Activated CD4-positive, alpha-beta T cell treated with anti-CD3 and anti-CD28 coated beads for 36 hours (primary cell): ENCODE data around the gene PSMG3. TPM values are rescaled to one million over a fixed set of nuclear protein-coding genes. Genes with fewer than 3 reads are reported as not detected.

Source experiments
- ATAC-seq: fragments of 200-7000 bp; cut with Tn5 transposase; one replicate; pipeline ENCODE4 v1.10.0; 2021; ENCODE audit warnings: mild to moderate bottlenecking, moderate library complexity
- CTCF ChIA-PET: fragments of 350-600 bp; sonication (Branson Sonifier 250); formaldehyde crosslinking; loops from one replicate; lab custom pipeline; 2021; ENCODE audit warnings: antibody characterized with exemption; lab: Charles Lee
- POLR2A ChIA-PET: fragments of 350-600 bp; sonication (Branson Sonifier 250); formaldehyde crosslinking; loops from one replicate; lab custom pipeline; 2021; ENCODE audit warnings: antibody characterized with exemption, inconsistent platforms; lab: Charles Lee
- DNase-seq: peaks from one replicate; pipeline ENCODE4 v3.0.0-alpha.2; 2020
- H3K27ac Mint-ChIP-seq: one replicate; pipeline ENCODE4 v1.8.0; 2021; ENCODE audit warnings: mixed read lengths
- H3K27me3 Mint-ChIP-seq: one replicate; pipeline ENCODE4 v1.8.0; 2021; ENCODE audit warnings: mixed read lengths
- H3K36me3 Mint-ChIP-seq: one replicate; pipeline ENCODE4 v1.8.0; 2021; ENCODE audit warnings: low read depth, mixed read lengths
- H3K4me1 Mint-ChIP-seq: one replicate; pipeline ENCODE4 v1.8.0; 2021; ENCODE audit warnings: mixed read lengths
- H3K4me3 Mint-ChIP-seq: one replicate; pipeline ENCODE4 v1.8.0; 2021; ENCODE audit warnings: mild to moderate bottlenecking, moderate library complexity, mixed read lengths
- H3K9me3 Mint-ChIP-seq: one replicate; pipeline ENCODE4 v1.8.0; 2021; ENCODE audit warnings: low read depth, mixed read lengths
- intact Hi-C, 2 experiments: fragments of 100-400 bp; cut with DNase I in 1 of 2; cut with micrococcal nuclease in 1 of 2; formaldehyde crosslinking; loops; one replicate each; pipeline versions ENCODE4 v1.14.2 to v1.15.1; 2022 to 2024; cut with DNase I, micrococcal nuclease
- total RNA-seq, 2 experiments: library from RNA; stranded (reverse); gene quantifications; one replicate each; pipeline ENCODE4 v1.2.3, GENCODE V29; 2021

The PSMG3 gene
- total RNA-seq, 2 experiments from 2014 or later = 21.4 to 33.0 TPM

DNA sequence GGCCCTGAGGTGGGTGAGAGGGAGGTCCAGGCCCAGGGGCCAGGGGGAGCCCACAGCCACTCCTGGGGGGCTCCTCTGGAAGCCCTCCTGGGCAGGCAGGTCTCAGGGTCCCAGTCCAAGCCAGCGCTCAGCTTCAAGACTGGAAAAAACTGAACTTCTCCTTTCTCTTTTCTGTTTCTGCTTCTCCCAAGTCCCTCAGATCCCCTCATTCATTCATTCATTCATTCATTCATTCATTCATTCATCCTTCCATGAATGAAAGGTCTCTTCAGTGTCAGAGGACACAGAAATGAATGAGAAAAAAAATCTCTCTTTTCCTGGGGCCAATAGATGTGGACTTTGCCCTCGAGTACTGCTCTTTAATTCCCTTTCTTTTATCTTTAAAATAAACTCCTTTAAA, 34.6 kb upstream of the PSMG3 start:
- Mint-ChIP-seq H3K9me3 (no peaks in the 10 kb centered on the region), H3K27ac (no peak overlapping the region), H3K4me1 (no peaks in the 10 kb centered on the region), H3K36me3 (no peaks in the 10 kb centered on the region), H3K27me3 (peaks cover 2% of the 10 kb centered on the region), H3K4me3 (no peak overlapping the region)
- DNase-seq = no peak
- POLR2A ChIA-PET = no interaction called here
- CTCF ChIA-PET = no interaction called here
- intact Hi-C loops = no loop called here
- no peak for ATAC-seq

DNA sequence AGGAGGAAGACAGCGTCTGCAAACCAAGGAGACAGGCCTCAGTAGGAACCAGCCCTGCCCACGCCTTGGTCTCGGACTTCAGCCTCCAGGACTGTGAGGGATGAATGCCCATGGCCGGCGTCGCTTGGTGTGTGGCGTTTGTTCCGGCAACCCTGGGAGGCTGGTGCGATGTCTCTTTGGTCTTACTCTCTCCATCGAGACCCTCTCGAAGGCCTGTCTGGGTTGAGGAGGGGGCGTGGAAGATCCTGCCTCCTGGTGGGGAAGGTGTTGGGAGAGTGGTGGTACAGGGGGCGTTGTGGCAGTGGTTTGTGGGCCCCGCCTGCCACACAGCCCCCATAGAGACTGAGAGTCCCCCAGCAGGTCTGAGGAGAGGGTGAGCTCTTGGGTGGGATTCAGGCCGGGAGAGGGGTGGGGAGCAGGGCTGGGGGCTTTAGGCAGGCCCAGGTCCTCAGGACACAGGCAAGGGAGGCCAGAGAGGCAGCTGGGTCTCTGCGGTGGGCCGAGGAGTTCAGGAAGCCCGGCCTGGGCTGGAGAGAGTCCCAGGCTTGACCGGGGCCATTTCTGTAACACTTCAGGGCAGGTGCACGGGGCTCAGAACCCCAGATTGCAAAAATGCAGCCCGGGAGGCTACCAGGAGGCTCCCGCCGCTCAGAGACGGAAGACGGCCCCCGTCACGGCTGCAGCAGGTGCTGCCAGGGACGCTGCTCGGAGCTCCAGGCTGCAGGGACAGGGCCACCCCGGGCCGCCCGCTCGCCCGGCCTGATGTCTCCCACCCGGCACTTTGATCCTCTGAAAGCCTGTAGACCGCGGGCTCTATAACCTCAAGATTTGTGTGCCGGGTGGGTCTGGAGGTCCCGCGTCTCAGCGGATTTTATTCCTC, 33.8 kb upstream of the PSMG3 start:
- CTCF ChIA-PET = interaction anchor here (0.6 kb wide), 1 partner anchor 738 kb away, joined by 3 read pairs; no protein-coding TSS in a partner anchor

DNA sequence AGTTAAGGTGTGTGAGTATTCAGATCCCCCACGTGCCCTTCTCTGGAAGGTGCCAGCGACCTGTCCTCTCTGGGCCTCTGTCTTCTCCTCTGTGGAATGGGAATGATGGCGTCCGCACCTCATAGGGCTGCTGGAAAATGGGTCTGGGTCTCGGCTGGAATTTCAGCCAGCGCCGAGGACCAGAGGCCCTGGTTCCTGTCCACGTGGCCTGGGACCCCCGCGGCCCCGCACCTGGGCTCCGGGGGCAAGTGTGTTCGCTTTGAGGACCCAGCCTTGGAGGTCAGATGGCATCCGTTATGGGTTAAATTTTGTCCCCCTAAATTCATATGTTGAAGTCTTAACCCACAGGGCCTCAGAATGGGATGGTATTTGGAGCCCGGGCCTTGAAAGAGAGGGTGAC, 32.6 kb upstream of the PSMG3 start:
- ATAC-seq (no peak), DNase-seq (no peak)
- no peaks in the 10 kb centered on the region for H3K9me3 Mint-ChIP-seq
- H3K27me3 Mint-ChIP-seq = peaks cover under 1% of the 10 kb centered on the region
- no peak overlapping the region for H3K27ac Mint-ChIP-seq
- no peak overlapping the region for H3K4me3 Mint-ChIP-seq
- intact Hi-C loops = no loop called here
- ChIA-PET CTCF (no interaction called here), POLR2A (no interaction called here)
- no peaks in the 10 kb centered on the region for H3K36me3 Mint-ChIP-seq
- H3K4me1 Mint-ChIP-seq = no peaks in the 10 kb centered on the region

More for the DNA sequence above, 33.8 kb upstream of the PSMG3 start:
- intact Hi-C loops = no loop called here
- no peak overlapping the region for H3K4me3 Mint-ChIP-seq
- no peaks in the 10 kb centered on the region for H3K9me3 Mint-ChIP-seq
- ATAC-seq (no peak), DNase-seq (no peak)
- no peak overlapping the region for H3K27ac Mint-ChIP-seq
- H3K27me3 Mint-ChIP-seq = peaks cover 2% of the 10 kb centered on the region
- POLR2A ChIA-PET = no interaction called here
- no peaks in the 10 kb centered on the region for H3K4me1 Mint-ChIP-seq
- H3K36me3 Mint-ChIP-seq = no peaks in the 10 kb centered on the region

DNA sequence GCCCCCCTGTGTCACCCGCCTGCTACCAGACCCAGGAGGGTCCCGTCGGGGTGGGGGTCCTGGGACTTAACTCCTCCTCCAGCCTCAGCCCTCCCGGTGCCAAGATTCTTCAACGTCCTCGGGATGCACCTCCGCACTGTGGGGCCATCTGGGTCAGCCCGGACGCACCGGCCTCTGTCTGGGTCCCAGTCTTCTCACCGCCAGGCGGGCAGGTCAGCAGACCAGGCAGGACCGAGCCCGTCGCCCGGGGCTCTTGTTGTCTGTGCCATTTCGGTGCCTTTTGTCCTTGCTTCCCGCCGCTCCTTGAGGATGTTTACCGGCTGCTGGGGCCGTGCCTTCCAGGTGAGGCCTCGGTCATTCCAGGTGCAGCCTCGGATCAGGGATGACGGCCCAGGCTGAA, 32.1 kb upstream of the PSMG3 start:
- ChIA-PET POLR2A (no interaction called here), CTCF (no interaction called here)
- H3K9me3 Mint-ChIP-seq = no peaks in the 10 kb centered on the region
- H3K36me3 Mint-ChIP-seq = no peaks in the 10 kb centered on the region
- no peaks in the 10 kb centered on the region for H3K4me1 Mint-ChIP-seq
- DNase-seq (no peak), ATAC-seq (no peak)
- H3K27ac Mint-ChIP-seq = no peak overlapping the region
- H3K27me3 Mint-ChIP-seq = no peaks in the 10 kb centered on the region
- intact Hi-C loops = no loop called here
- H3K4me3 Mint-ChIP-seq = no peak overlapping the region

DNA sequence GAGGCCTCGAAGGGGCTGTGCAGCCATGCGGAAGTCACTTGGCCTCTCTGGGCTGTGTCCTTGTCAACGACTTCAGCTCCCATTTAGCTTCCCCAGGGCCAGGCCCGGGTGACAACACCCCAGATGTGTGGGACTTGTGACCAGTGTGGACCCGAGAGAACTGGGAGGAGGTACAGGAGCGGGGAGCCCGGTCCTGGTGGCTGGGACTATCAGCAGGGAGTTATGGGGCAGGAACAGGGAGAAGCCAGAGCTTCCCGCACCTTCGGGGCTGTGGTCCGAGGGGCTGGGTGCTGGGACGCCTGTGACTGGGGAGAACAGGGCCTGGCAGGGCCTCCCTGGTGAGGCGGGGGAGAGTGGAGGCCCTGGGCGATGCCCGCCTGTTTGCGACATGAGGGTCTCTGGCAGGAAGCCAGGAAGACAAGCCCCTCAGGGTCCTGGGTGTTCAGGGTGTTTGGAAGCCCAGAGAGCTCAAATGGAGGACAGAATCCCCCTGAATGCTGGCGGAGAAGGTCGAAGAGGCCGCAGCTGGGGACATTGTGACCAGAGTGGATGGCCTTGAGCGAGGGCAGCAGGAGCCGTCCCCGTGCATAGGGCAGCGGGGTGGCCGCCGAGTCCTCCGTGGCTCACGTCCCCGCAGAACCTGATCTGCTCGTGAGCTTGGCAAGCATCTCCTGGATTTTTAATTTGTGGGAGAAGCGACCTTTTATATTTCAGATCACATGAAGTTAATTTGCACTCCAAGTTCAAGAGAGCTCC, 30.0 kb upstream of the PSMG3 start:
- H3K4me3 Mint-ChIP-seq = no peak overlapping the region
- ChIA-PET CTCF (interaction anchor here (0.8 kb wide), 1 partner anchor 19 kb away, joined by 3 read pairs; no protein-coding TSS in a partner anchor), POLR2A (no interaction called here)
- no peak overlapping the region for H3K27ac Mint-ChIP-seq
- H3K4me1 Mint-ChIP-seq = no peaks in the 10 kb centered on the region
- no peak for ATAC-seq
- peaks cover 5% of the 10 kb centered on the region for H3K27me3 Mint-ChIP-seq
- no peaks in the 10 kb centered on the region for H3K9me3 Mint-ChIP-seq
- no peaks in the 10 kb centered on the region for H3K36me3 Mint-ChIP-seq
- DNase-seq = no peak
- intact Hi-C loops = no loop called here

DNA sequence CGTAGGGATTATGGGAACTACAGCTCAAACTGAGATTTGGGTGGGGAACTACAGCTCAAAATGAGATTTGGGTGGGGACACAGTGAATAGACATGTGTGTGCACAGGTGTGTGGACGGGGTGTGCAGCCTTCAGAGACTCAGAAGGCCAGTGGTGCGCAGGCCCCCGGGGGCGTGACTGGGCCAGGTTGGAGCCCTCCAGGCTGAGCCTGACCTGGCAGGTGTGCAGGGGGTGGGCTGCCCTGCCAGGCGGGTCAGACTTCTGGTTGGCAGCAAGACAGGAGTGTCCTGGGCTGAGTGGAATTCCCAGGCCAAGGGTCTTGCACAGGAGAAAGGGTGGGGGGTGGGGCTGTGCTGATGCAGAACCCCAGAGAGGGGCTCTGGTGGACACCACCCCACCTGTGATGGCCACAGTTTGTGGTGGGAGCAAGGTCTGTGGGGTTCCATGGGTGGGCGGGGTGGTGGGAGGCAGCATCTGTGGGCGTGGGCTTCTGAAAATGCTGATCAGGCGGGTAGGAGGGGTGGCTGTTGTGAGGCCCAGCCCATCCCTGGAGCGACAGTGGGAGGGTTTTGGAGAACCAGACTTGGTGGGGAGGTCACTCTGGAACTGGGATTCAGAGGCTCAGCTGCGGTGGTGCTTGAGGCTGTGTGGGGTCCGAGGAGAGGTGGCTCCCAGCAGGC, 29.3 kb upstream of the PSMG3 start:
- Mint-ChIP-seq H3K4me3 (no peak overlapping the region), H3K9me3 (no peaks in the 10 kb centered on the region), H3K27me3 (peaks cover 6% of the 10 kb centered on the region), H3K36me3 (no peaks in the 10 kb centered on the region), H3K27ac (no peak overlapping the region), H3K4me1 (no peaks in the 10 kb centered on the region)
- ATAC-seq (no peak), DNase-seq (no peak)
- ChIA-PET CTCF (interaction anchor here (0.8 kb wide), 1 partner anchor 18 kb away, joined by 3 read pairs; no protein-coding TSS in a partner anchor), POLR2A (no interaction called here)
- intact Hi-C loops = no loop called here

DNA sequence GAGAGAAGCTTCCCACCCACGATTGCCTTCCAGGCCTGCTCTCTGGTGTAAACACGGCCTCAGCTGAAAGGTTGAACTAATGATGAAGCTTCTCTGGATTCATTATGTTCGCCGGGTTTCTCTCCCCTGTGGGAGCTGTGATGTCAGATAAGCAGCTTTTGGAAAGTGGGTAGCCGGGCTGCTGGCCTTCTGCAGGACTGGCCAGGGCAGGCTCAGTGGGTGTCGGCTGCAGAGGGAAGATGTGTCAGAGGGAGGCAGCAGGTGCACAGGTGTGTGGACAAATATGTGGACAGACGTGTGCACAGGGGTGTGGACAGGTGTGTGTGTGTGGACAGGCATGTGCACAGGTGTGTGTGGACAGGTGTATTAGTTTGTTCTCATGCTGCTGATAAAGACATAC, 28.5 kb upstream of the PSMG3 start:
- Mint-ChIP-seq H3K9me3 (no peaks in the 10 kb centered on the region), H3K36me3 (no peaks in the 10 kb centered on the region), H3K4me1 (peaks cover under 1% of the 10 kb centered on the region), H3K27me3 (peaks cover 8% of the 10 kb centered on the region), H3K4me3 (no peak overlapping the region), H3K27ac (no peak overlapping the region)
- POLR2A ChIA-PET = no interaction called here
- intact Hi-C loops = no loop called here
- DNase-seq (no peak), ATAC-seq (no peak)
- CTCF ChIA-PET = interaction anchor here (0.8 kb wide), 1 partner anchor 772 kb away, joined by 3 read pairs; no protein-coding TSS in a partner anchor

DNA sequence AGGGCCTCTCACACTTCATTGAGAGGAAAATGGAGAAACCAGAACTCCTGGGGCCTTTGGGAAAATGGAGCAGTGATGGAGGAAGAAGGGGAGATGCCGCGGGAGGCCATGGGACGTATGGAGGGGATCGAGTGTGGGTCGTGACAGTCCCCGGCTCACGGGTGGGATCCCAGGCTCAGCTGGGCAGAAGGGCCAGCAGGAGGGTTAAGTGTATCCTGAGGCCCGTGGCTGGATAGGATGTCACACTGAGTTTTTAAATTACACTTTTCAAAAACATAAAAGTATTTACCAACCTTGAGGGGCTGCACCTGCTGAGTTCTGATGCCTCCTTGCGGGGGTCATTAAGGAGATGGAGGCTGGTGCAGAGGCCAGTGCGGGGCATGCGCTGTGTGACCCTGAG, 28.0 kb upstream of the PSMG3 start:
- POLR2A ChIA-PET = no interaction called here
- Mint-ChIP-seq H3K9me3 (no peaks in the 10 kb centered on the region), H3K4me3 (no peak overlapping the region), H3K4me1 (peaks cover 6% of the 10 kb centered on the region), H3K27me3 (peaks cover 13% of the 10 kb centered on the region), H3K27ac (no peak overlapping the region), H3K36me3 (no peaks in the 10 kb centered on the region)
- CTCF ChIA-PET = interaction anchor here (0.8 kb wide), 1 partner anchor 773 kb away, joined by 3 read pairs; no protein-coding TSS in a partner anchor
- DNase-seq (no peak), ATAC-seq (no peak)
- intact Hi-C loops = no loop called here

DNA sequence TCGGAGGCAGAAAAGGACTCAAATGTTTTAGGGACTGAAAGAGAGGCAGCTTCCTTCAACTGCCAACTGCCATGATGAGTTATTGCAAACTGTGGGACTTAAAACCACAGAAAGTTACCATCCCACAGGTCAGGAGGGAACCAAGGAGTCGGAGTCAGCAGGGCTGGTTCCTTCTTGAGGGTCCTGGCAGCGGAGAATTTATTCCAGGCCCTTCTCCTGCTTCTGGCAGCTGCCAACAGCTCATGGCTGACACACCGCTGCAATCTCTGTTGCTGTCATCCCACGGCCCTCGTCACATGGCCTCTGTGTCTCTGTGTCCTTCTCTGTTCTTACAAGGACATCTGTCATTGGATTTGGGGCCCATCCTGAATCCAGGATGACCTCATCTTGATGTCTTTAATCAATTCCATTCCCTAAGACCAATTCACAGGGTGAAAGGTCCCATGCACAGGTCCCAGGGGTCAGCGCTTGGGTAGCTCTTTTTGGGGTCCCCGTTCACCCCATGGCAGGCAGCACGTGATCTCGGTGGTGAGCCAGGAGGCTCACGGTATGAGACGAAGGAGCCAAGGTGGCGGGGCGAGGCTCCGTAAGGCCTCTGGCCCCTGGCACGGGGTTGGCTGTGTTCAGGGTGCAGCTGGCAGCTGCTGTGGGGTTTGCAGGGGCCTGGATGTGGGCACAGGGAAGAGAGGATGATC, 27.4 kb upstream of the PSMG3 start:
- CTCF ChIA-PET = no interaction called here
- Mint-ChIP-seq H3K36me3 (no peaks in the 10 kb centered on the region), H3K27ac (no peak overlapping the region), H3K9me3 (no peaks in the 10 kb centered on the region), H3K4me3 (no peak overlapping the region), H3K27me3 (peaks cover 18% of the 10 kb centered on the region), H3K4me1 (peaks cover 12% of the 10 kb centered on the region)
- intact Hi-C loops = no loop called here
- DNase-seq (no peak), ATAC-seq (no peak)
- POLR2A ChIA-PET = no interaction called here

DNA sequence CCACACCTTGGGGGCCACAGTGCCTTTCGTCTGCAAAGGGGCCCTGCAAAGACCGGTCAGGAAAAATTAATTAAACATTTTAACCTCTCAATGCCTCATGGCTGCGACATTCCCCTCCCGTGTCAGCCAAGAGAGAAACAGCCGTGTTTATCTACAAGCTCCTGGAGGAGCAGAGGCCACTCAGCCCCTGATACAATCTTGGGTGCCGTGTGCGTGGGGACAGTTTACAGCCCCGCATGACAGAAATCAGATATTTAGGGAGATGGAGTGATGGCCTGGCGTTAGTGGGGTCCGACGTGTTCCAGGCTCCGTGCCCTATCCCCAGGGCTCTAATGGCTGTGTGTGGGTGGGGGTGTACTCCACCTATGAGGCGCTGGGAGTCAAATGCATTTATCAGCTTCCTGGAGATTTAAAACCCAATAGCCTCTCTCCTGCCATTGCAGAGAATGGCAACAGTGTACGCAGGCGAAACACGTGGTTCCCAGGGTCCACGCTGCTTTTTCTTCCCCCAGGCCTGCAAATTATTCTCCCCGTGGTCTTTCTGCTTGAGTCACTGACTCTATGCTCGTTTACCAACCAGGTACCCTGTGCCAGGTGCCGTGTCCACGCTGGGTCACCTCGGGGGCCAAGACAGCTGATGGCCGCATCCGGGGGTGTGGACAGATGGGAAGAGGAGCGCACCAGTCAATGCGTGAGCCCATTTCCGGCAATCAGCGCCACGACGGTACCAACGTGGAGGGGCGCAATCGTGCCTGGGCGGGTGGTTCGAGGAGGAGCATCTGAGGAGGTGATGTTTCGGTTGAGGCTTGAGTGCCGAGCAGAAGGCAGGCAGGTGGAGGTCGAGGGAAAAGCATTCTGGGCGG, 26.6 kb upstream of the PSMG3 start:
- CTCF ChIA-PET = no interaction called here

More for the DNA sequence above, 26.6 kb upstream of the PSMG3 start:
- intact Hi-C loops = no loop called here
- POLR2A ChIA-PET = no interaction called here
- peaks cover 25% of the 10 kb centered on the region for H3K27me3 Mint-ChIP-seq
- H3K4me3 Mint-ChIP-seq = no peak overlapping the region
- no peaks in the 10 kb centered on the region for H3K9me3 Mint-ChIP-seq
- DNase-seq (no peak), ATAC-seq (no peak)
- no peak overlapping the region for H3K27ac Mint-ChIP-seq
- H3K36me3 Mint-ChIP-seq = no peaks in the 10 kb centered on the region
- H3K4me1 Mint-ChIP-seq = peaks cover 18% of the 10 kb centered on the region
